Hematopoietic multipotent progenitor cell treated with erythropoietin and hydrocortisone succinate and interleukin-3 and kit ligand, for 4 days (in vitro differentiated cells): ENCODE data around the gene SCGB2A2.

Experiments
- DNase-seq: peaks from one replicate; pipeline ENCODE4 v3.0.0-alpha.2; 2015

Gene SCGB2A2

DNA sequence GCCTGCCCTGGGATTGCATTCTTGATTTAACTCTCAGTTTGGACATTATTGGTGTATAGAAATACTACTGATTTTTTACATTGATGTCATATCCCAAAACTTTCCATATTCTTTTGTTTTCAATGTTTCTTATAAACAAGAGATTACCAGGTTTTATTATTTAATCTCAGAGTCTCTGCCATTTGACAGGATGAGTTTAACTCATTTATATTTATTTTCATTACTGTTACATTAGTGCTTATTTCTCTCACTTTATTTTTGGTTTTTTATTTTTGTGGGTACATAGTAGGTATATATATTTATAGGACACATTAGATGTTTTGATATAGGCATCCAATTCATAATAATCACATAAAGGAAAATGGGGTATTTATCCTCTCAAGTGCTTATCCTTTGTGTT lies 38.0 kb downstream of the SCGB2A2 start:
- DNase-seq: no peak

DNA sequence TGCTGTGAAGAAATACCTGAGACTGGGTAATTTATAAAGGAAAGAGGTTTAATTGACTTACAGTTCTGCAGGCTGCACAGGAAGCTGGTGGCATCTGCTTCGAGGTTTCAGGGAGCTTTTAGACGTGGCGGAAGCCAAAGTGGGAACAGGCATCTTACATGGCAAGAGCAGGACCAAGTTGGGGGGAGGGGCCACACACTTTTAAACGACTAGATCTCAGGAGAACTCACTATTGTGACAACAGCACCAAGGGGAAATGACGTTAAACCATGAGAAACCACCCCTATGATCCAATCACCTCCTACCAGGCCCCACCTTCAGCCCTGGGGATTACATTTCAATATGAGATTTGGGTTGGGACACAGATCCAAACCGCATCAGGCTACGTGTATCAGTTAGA lies 40.0 kb downstream of the SCGB2A2 start:
- peak; percentile 36 for DNase-seq

DNA sequence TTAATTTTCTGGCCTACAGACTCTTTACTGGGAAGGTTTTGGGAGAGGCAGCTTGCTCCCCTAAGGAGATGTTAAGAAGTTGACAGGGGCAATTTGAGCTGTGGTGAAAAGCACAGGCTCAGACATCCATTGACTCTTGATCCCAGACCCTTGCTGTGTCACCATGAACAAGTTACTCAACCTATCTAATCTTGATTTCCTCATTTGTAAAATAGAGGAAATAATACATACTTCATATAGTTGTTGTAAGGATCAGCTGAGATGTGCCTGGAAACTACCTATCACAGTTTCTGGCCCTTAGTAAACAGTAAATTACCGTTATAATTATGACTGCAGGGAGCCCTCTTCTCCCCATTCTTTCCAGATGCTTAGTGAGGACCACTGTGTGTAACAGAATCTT lies 45.5 kb downstream of the SCGB2A2 start:
- peak; percentile 35 for DNase-seq

DNA sequence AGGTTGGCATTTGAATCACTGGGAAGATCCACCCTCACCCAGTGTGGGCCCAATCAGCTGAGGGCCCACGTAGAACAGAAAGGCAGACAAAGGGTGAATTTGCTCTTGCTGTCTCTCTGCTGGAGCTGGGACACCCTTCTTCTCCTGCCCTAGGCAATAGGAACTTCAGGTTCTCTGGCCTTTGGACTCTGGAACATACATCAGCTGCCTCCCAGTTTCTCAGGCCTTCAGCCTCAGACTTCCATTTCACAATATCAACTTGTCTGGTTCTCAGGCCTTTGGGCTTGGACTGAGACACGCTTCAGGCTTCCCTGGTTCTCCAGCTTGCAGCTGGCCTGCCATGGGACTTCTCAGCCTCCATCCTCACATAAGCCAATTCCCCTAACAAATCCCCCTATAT lies 52.6 kb downstream of the SCGB2A2 start:
- no peak for DNase-seq
